ENCODE results near the gene FBH1.

The FBH1 gene

GRCh38 chr10:5970527-5970926 lies 80.5 kb downstream of the FBH1 start:
- Histone ChIP-seq H3K9ac (ENCODE audit: low read length) (no peak overlapping the region), H3K27ac (ENCODE audit: low read depth, low read length, poor library complexity, severe bottlenecking) (no peak overlapping the region), H3K9me3 (ENCODE audit: low read length) (no peaks in the 10 kb centered on the region), H3K79me2 (ENCODE audit: insufficient read depth, low read length) (no peaks in the 10 kb centered on the region), H2AFZ (ENCODE audit: low read length) (no peak overlapping the region), H4K20me1 (ENCODE audit: insufficient read depth, low read length) (no peaks in the 10 kb centered on the region), H3K4me1 (ENCODE audit: insufficient read depth, low read length, severe bottlenecking) (no peaks in the 10 kb centered on the region), H3K4me3 (ENCODE audit: low read depth, low read length, poor library complexity, severe bottlenecking) (no peak overlapping the region), H3F3A (ENCODE audit: insufficient read depth, low read length) (no peaks in the 10 kb centered on the region), H3K4me2 (ENCODE audit: low read length) (no peak overlapping the region), H3K36me3 (ENCODE audit: insufficient read depth, low read length) (no peaks in the 10 kb centered on the region), H3K9me2 (ENCODE audit: low read depth, low read length) (no peaks in the 10 kb centered on the region), H3K27me3 (ENCODE audit: insufficient read depth, low read length) (no peaks in the 10 kb centered on the region)
- TF ChIP-seq, protein P1, sequence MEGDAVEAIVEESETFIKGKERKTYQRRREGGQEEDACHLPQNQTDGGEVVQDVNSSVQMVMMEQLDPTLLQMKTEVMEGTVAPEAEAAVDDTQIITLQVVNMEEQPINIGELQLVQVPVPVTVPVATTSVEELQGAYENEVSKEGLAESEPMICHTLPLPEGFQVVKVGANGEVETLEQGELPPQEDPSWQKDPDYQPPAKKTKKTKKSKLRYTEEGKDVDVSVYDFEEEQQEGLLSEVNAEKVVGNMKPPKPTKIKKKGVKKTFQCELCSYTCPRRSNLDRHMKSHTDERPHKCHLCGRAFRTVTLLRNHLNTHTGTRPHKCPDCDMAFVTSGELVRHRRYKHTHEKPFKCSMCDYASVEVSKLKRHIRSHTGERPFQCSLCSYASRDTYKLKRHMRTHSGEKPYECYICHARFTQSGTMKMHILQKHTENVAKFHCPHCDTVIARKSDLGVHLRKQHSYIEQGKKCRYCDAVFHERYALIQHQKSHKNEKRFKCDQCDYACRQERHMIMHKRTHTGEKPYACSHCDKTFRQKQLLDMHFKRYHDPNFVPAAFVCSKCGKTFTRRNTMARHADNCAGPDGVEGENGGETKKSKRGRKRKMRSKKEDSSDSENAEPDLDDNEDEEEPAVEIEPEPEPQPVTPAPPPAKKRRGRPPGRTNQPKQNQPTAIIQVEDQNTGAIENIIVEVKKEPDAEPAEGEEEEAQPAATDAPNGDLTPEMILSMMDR (IDR thresholded peaks at IDR 0.05; ENCODE audit: low read length), result no peak
- no peak for TF ChIP-seq EZH2 (IDR thresholded peaks at IDR 0.05; ENCODE audit: borderline replicate concordance, low read length)

DNA sequence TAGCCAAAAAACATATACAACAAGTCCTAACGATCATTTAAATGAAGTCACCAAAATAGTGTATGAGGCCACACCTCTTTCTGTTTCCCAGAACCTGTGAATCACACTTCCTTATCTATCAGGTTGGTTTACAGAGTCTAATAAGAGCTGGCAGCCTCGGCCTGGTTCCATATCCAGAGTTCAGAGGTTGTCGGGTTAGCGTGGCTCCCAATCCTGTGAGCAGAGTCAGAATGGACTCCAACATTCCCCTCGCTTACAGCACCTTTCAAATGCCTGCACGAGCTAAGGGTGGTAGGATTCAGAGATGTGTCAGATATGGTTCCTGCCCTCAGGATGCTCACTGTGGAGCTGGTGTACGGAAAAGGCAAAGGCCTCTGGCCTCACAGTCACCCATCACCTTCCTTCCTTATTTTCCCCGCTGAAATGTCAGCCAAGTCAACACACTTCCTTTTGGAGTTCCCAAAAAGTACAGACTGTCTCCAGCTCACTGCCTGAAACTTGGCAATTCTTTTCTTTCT lies 81.3 kb downstream of the FBH1 start:
- H3K27me3 ChIP-seq (ENCODE audit: insufficient read depth, low read length), result no peaks in the 10 kb centered on the region
- no peaks in the 10 kb centered on the region for H4K20me1 ChIP-seq (ENCODE audit: insufficient read depth, low read length)
- no peaks in the 10 kb centered on the region for H3K79me2 ChIP-seq (ENCODE audit: insufficient read depth, low read length)
- H3K4me3 ChIP-seq (ENCODE audit: low read depth, low read length, poor library complexity, severe bottlenecking), result no peak overlapping the region
- TF ChIP-seq, protein P1 (IDR thresholded peaks at IDR 0.05; ENCODE audit: low read length), result no peak
- TF ChIP-seq EZH2 (IDR thresholded peaks at IDR 0.05; ENCODE audit: borderline replicate concordance, low read length), result no peak
- no peak overlapping the region for H3K9ac ChIP-seq (ENCODE audit: low read length)
- no peak overlapping the region for H3K4me2 ChIP-seq (ENCODE audit: low read length)
- no peak overlapping the region for H2AFZ ChIP-seq (ENCODE audit: low read length)
- H3K36me3 ChIP-seq (ENCODE audit: insufficient read depth, low read length), result no peaks in the 10 kb centered on the region
- no peaks in the 10 kb centered on the region for H3F3A ChIP-seq (ENCODE audit: insufficient read depth, low read length)
- no peaks in the 10 kb centered on the region for H3K9me2 ChIP-seq (ENCODE audit: low read depth, low read length)
- H3K4me1 ChIP-seq (ENCODE audit: insufficient read depth, low read length, severe bottlenecking), result peaks cover 4% of the 10 kb centered on the region
- no peaks in the 10 kb centered on the region for H3K9me3 ChIP-seq (ENCODE audit: low read length)
- no peak overlapping the region for H3K27ac ChIP-seq (ENCODE audit: low read depth, low read length, poor library complexity, severe bottlenecking)

- no peaks in the 10 kb centered on the region for H4K20me1 ChIP-seq (ENCODE audit: insufficient read depth, low read length)
- H3K27me3 ChIP-seq (ENCODE audit: insufficient read depth, low read length), result no peaks in the 10 kb centered on the region; the same call in 1 of the 2 replicates
- H3K36me3 ChIP-seq (ENCODE audit: insufficient read depth, low read length), result no peaks in the 10 kb centered on the region
- H3K9ac ChIP-seq (ENCODE audit: low read length), result no peak overlapping the region
- no peak overlapping the region for H3K27ac ChIP-seq (ENCODE audit: low read depth, low read length, poor library complexity, severe bottlenecking)
- H3K9me2 ChIP-seq (ENCODE audit: low read depth, low read length), result no peaks in the 10 kb centered on the region
- no peak overlapping the region for H3K4me3 ChIP-seq (ENCODE audit: low read depth, low read length, poor library complexity, severe bottlenecking)
- H3K4me1 ChIP-seq (ENCODE audit: insufficient read depth, low read length, severe bottlenecking), result peaks cover 9% of the 10 kb centered on the region
- H3K9me3 ChIP-seq (ENCODE audit: low read length), result no peaks in the 10 kb centered on the region
- no peak overlapping the region for H2AFZ ChIP-seq (ENCODE audit: low read length)
- TF ChIP-seq, protein P1 (IDR thresholded peaks at IDR 0.05; ENCODE audit: low read length), result no peak
- no peak for TF ChIP-seq EZH2 (IDR thresholded peaks at IDR 0.05; ENCODE audit: borderline replicate concordance, low read length)
- no peaks in the 10 kb centered on the region for H3F3A ChIP-seq (ENCODE audit: insufficient read depth, low read length)
- H3K79me2 ChIP-seq (ENCODE audit: insufficient read depth, low read length), result no peaks in the 10 kb centered on the region
- H3K4me2 ChIP-seq (ENCODE audit: low read length), result no peak overlapping the region
These were observed 81.8 kb downstream of the FBH1 start for GRCh38 chr10:5971886-5972285.

All from OCI-LY1 (cell line).